Measurements from ENCODE around the gene ERRFI1. TPM values are rescaled to one million over a fixed set of nuclear protein-coding genes. Genes with fewer than 3 reads are reported as not detected.

The ERRFI1 gene
- total and polyA plus RNA-seq, 2 of the 8 experiments (the other 6 are each of a cell fraction or from before 2014, with no cell fraction given) = 23.4 to 46.1 TPM

GRCh38 chr1:8012955-8013354, 13.2 kb downstream of the ERRFI1 start:
- Histone ChIP-seq H3K56ac (replicated peaks; ENCODE audit: insufficient read length, low read depth, low read length) (no peak overlapping the region), H4K5ac (ENCODE audit: insufficient read length, low read depth, low read length) (no peak overlapping the region), H3K79me1 (ENCODE audit: low read depth, low read length) (no peaks in the 10 kb centered on the region; the same call in 1 of the 2 replicates), H2BK12ac (ENCODE audit: low read depth, low read length) (no peak overlapping the region), H2BK120ac (replicated peaks; ENCODE audit: low read depth, low read length) (no peak overlapping the region), H3K4ac (replicated peaks; ENCODE audit: insufficient read length, low read depth, low read length) (no peak overlapping the region), H2AFZ (ENCODE audit: low read length) (no peak overlapping the region), H3K18ac (ENCODE audit: extremely low read depth, low read length) (no peak overlapping the region), H2BK5ac (ENCODE audit: low read depth, low read length) (no peak overlapping the region), H3K23ac (ENCODE audit: insufficient read length) (no peak overlapping the region), H3K23me2 (ENCODE audit: low read depth, low read length) (no peaks in the 10 kb centered on the region), H3K4me3 (ENCODE audit: extremely low read depth in 1 of 4, insufficient read depth in 2 of 4, low read depth in 3 of 4, low read length in 4 of 4) (no peak overlapping the region), H2BK20ac (ENCODE audit: low read length) (no peak overlapping the region), H3K14ac (ENCODE audit: insufficient read length) (no peak overlapping the region), H3K27ac (ENCODE audit: low read depth, low read length) (no peak overlapping the region), H3K9ac (replicated peaks in 1 of 4; ENCODE audit: extremely low read depth in 1 of 4, low read depth in 3 of 4, low read length in 3 of 4) (no peak overlapping the region), H4K8ac (ENCODE audit: extremely low read depth, insufficient read depth, low read length) (no peak overlapping the region), H2BK15ac (ENCODE audit: low read length) (no peak overlapping the region), H3K9me3 (ENCODE audit: insufficient read depth in 2 of 2, low read depth in 1 of 2, low read length in 1 of 2) (no peaks in the 10 kb centered on the region), H2AK5ac (ENCODE audit: low read depth, low read length) (no peak overlapping the region), H4K91ac (replicated peaks; ENCODE audit: insufficient read length, low read length) (no peak overlapping the region), H3K4me2 (ENCODE audit: insufficient read depth in 1 of 2, low read depth in 2 of 2, low read length in 2 of 2) (no peak overlapping the region), H4K20me1 (replicated peaks in 1 of 2; ENCODE audit: control insufficient read depth in 1 of 2, insufficient read depth in 2 of 2, low read length in 2 of 2) (peaks cover 2 to 6% of the 10 kb centered on the region in 2 experiments), H3K79me2 (ENCODE audit: control insufficient read depth in 1 of 2, insufficient read depth in 2 of 2, low read length in 2 of 2) (peaks cover 0 to 48% of the 10 kb centered on the region in 2 experiments), H3K4me1 (replicated peaks in 1 of 4; ENCODE audit: control insufficient read depth in 3 of 4, insufficient read depth in 4 of 4, low read length in 3 of 4) (peaks cover 0 to 5% (median 2%) of the 10 kb centered on the region in 4 experiments; a peak in 4 of 7 replicates), H3K36me3 (ENCODE audit: control insufficient read depth in 2 of 4, insufficient read depth in 4 of 4, low read length in 3 of 4) (peaks cover 12 to 41% (median 28%) of the 10 kb centered on the region in 4 experiments), H3K27me3 (replicated peaks in 1 of 4; ENCODE audit: control insufficient read depth in 3 of 4, extremely low read depth in 1 of 4, insufficient read depth in 3 of 4, low read length in 3 of 4) (no peaks in the 10 kb centered on the region)
- POLR2A ChIA-PET (ENCODE audit: partially characterized antibody) = no interaction called here
- no peak for FAIRE-seq
- 97% methylated on average over 4 of the region's 4 CpGs; no CpG with 5 or more reads in 1 of the 2 experiments for WGBS, 2 experiments (ENCODE audit: extremely low coverage in 1 of 2, insufficient coverage in 1 of 2, insufficient read length in 1 of 2, insufficient replicate concordance in 2 of 2, low coverage in 1 of 2, low lambda C conversion rate in 2 of 2, missing lambda C conversion rate in 1 of 2)
- CTCF ChIA-PET (ENCODE audit: partially characterized antibody) = interaction anchor here (1.4 to 12.6 kb wide), 6 partner anchors 11 to 304 kb away, joined by 5 to 211 read pairs (median 16); partner anchors contain the start of gene SLC45A1
- no peak for DNase-seq (ENCODE audit: low read depth in 1 of 2, low spot score in 2 of 2)
- no peak for TF ChIP-seq SIRT6 (IDR thresholded peaks at IDR 0.05; ENCODE audit: low read length)
- TF ChIP-seq SIX5 (IDR thresholded peaks at IDR 0.05; ENCODE audit: low read depth, low read length) = no peak
- TF ChIP-seq POU5F1 (IDR thresholded peaks at IDR 0.05; ENCODE audit: low read depth, low read length) = no peak
- TF ChIP-seq JUN (IDR thresholded peaks at IDR 0.05; ENCODE audit: low read depth, low read length) = no peak
- no peak for TF ChIP-seq FOSL1 (IDR thresholded peaks at IDR 0.05; ENCODE audit: insufficient read depth, low read depth, low read length)
- TF ChIP-seq RFX5 (IDR thresholded peaks at IDR 0.05; ENCODE audit: borderline replicate concordance, low read depth, low read length) = no peak
- no peak for TF ChIP-seq MAX (IDR thresholded peaks at IDR 0.05)
- TF ChIP-seq CBX5 (IDR thresholded peaks at IDR 0.05; ENCODE audit: low read depth, low read length) = no peak
- TF ChIP-seq SP2 (IDR thresholded peaks at IDR 0.05; ENCODE audit: low read length) = no peak
- TF ChIP-seq, protein P1, sequence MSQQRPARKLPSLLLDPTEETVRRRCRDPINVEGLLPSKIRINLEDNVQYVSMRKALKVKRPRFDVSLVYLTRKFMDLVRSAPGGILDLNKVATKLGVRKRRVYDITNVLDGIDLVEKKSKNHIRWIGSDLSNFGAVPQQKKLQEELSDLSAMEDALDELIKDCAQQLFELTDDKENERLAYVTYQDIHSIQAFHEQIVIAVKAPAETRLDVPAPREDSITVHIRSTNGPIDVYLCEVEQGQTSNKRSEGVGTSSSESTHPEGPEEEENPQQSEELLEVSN (IDR thresholded peaks at IDR 0.05) = no peak
- TF ChIP-seq ATF2 (IDR thresholded peaks at IDR 0.05; ENCODE audit: low read length) = no peak
- no peak for TF ChIP-seq BCL11A (IDR thresholded peaks at IDR 0.05; ENCODE audit: low read depth in 2 of 2, low read length in 2 of 2)

Data from H1 (cell line).